H9 (cell line): Measurements from ENCODE around the gene PARD3. TPM values are rescaled to one million over a fixed set of nuclear protein-coding genes. Genes with fewer than 3 reads are reported as not detected.

ENCODE experiments used
- DNase-seq: peaks from one replicate; pipeline ENCODE4 v3.0.0-alpha.2; 2017
- H2AFZ ChIP-seq: one replicate; pipeline ENCODE4 v1.6.1; 2013; ENCODE audit warnings: mild to moderate bottlenecking, low read length, control low read depth, moderate library complexity
- H2AK5ac ChIP-seq: 2 replicates; pipeline ENCODE4 v1.6.1; 2013; ENCODE audit warnings: low read length, control low read depth, mixed read lengths; ENCODE audit not compliant: insufficient read length
- H2BK120ac ChIP-seq: one replicate; pipeline ENCODE4 v1.6.1; 2013; ENCODE audit warnings: low read depth, mild to moderate bottlenecking, low read length, control low read depth, inconsistent platforms; ENCODE audit not compliant: poor library complexity, severe bottlenecking
- H2BK12ac ChIP-seq: 2 replicates; pipeline ENCODE4 v1.6.1; 2013; ENCODE audit warnings: low read length, control low read depth, mixed read lengths, low read depth; ENCODE audit not compliant: insufficient read length
- H2BK15ac ChIP-seq: 2 replicates; pipeline ENCODE4 v1.6.1; 2013; ENCODE audit warnings: low read depth, low read length, control low read depth
- H2BK20ac ChIP-seq: one replicate; pipeline ENCODE4 v1.6.1; 2013; ENCODE audit warnings: low read depth, mild to moderate bottlenecking, low read length, control low read depth, inconsistent platforms; ENCODE audit not compliant: poor library complexity, severe bottlenecking
- H2BK5ac ChIP-seq: 2 replicates; pipeline ENCODE4 v1.6.1; 2013; ENCODE audit warnings: low read length, control low read depth, mixed read lengths; ENCODE audit not compliant: insufficient read length
- H3K14ac ChIP-seq: 2 replicates; pipeline ENCODE4 v1.6.1; 2013; ENCODE audit warnings: low read length, control low read depth; ENCODE audit not compliant: insufficient read depth
- H3K18ac ChIP-seq: 2 replicates; pipeline ENCODE4 v1.6.1; 2013; ENCODE audit warnings: low read depth, mild to moderate bottlenecking, mixed read lengths, low read length, control low read depth; ENCODE audit not compliant: insufficient read length
- H3K23ac ChIP-seq: 2 replicates; pipeline ENCODE4 v1.6.1; 2013; ENCODE audit warnings: low read length, control low read depth, mixed read lengths, low read depth; ENCODE audit not compliant: insufficient read length
- H3K23me2 ChIP-seq: 2 replicates; pipeline ENCODE4 v1.6.1; 2013; ENCODE audit warnings: low read depth, mild to moderate bottlenecking, mixed read lengths, low read length, control low read depth; ENCODE audit not compliant: insufficient read length, poor library complexity, severe bottlenecking
- H3K27ac ChIP-seq: 2 replicates; pipeline ENCODE4 v1.5.1; 2013; ENCODE audit warnings: low read length, control low read depth, mixed read lengths, low read depth; ENCODE audit not compliant: insufficient read length
- H3K27me3 ChIP-seq: 2 replicates; pipeline ENCODE4 v1.6.1; 2013; ENCODE audit warnings: low read length, control low read depth, inconsistent platforms; ENCODE audit not compliant: insufficient read depth
- H3K4ac ChIP-seq: 2 replicates; pipeline ENCODE4 v1.6.1; 2013; ENCODE audit warnings: low read depth, mild to moderate bottlenecking, control low read depth, inconsistent platforms, low read length, moderate library complexity
- H3K4me1 ChIP-seq: 2 replicates; pipeline ENCODE4 v1.6.1; 2013; ENCODE audit warnings: low read length, control low read depth, inconsistent platforms; ENCODE audit not compliant: insufficient read depth
- H3K4me2 ChIP-seq: 2 replicates; pipeline ENCODE4 v1.6.1; 2013; ENCODE audit warnings: low read length, control low read depth, mixed read lengths; ENCODE audit not compliant: insufficient read length, insufficient read depth
- H3K56ac ChIP-seq: 2 replicates; pipeline ENCODE4 v1.6.1; 2013; ENCODE audit warnings: low read depth, mild to moderate bottlenecking, mixed read lengths, low read length, control low read depth; ENCODE audit not compliant: insufficient read length
- H3K79me1 ChIP-seq: 2 replicates; pipeline ENCODE4 v1.6.1; 2013; ENCODE audit warnings: low read depth, mild to moderate bottlenecking, moderate library complexity, low read length, control low read depth, inconsistent platforms; ENCODE audit not compliant: insufficient read depth, poor library complexity, severe bottlenecking
- H3K79me2 ChIP-seq: 2 replicates; pipeline ENCODE4 v1.6.1; 2013; ENCODE audit warnings: low read length, control low read depth, inconsistent platforms; ENCODE audit not compliant: insufficient read depth
- H3K9ac ChIP-seq: 2 replicates; pipeline ENCODE4 v1.6.1; 2013; ENCODE audit warnings: low read length, control low read depth, mixed read lengths; ENCODE audit not compliant: insufficient read length; ENCODE audit errors: extremely low read depth
- H3K9me3 ChIP-seq: one replicate; pipeline ENCODE4 v1.6.1; 2013; ENCODE audit warnings: low read depth, low read length, inconsistent platforms; ENCODE audit not compliant: control insufficient read depth
- H3T11ph ChIP-seq: one replicate; pipeline ENCODE4 v1.6.1; 2013; ENCODE audit warnings: mild to moderate bottlenecking, low read length, control low read depth, inconsistent platforms
- H4K20me1 ChIP-seq: one replicate; pipeline ENCODE4 v1.6.1; 2013; ENCODE audit not compliant: control insufficient read depth, insufficient read length, insufficient read depth
- H4K5ac ChIP-seq: 2 replicates; pipeline ENCODE4 v1.6.1; 2013; ENCODE audit warnings: low read depth, mild to moderate bottlenecking, mixed read lengths, low read length, control low read depth; ENCODE audit not compliant: insufficient read length
- H4K8ac ChIP-seq: replicated peaks from 2 replicates; pipeline ENCODE4 v1.6.1; 2013; ENCODE audit warnings: low read length, control low read depth, mixed read lengths, low read depth; ENCODE audit not compliant: insufficient read length
- H4K91ac ChIP-seq: 2 replicates; pipeline ENCODE4 v1.6.1; 2013; ENCODE audit warnings: low read depth, mild to moderate bottlenecking, moderate library complexity, mixed read lengths, low read length, control low read depth; ENCODE audit not compliant: insufficient read length
- H3K27ac Mint-ChIP-seq, 3 experiments: 2 replicates in 2 of 3; 3 replicates in 1 of 3; pipeline ENCODE4 v1.8.0; 2020 to 2021; ENCODE audit warnings: mixed read lengths in 3 of 3, mild to moderate bottlenecking in 1 of 3, moderate library complexity in 1 of 3
- H3K27me3 Mint-ChIP-seq: 2 replicates; pipeline ENCODE4 v1.8.0; 2021; ENCODE audit warnings: low read depth, mild to moderate bottlenecking, moderate library complexity, mixed read lengths
- H3K36me3 Mint-ChIP-seq, 3 experiments: 2 replicates in 2 of 3; 3 replicates in 1 of 3; pipeline ENCODE4 v1.8.0; 2020 to 2021; ENCODE audit warnings: low read depth in 3 of 3, mixed read lengths in 3 of 3; ENCODE audit not compliant: insufficient read depth in 1 of 3
- H3K4me1 Mint-ChIP-seq, 2 experiments: 2 replicates each; pipeline ENCODE4 v1.8.0; 2020; ENCODE audit warnings: mixed read lengths in 2 of 2
- H3K4me3 Mint-ChIP-seq, 2 experiments: 2 replicates in 1 of 2; 3 replicates in 1 of 2; pipeline ENCODE4 v1.8.0; 2020 to 2021; ENCODE audit warnings: mild to moderate bottlenecking in 2 of 2, mixed read lengths in 2 of 2, moderate library complexity in 1 of 2
- H3K9me3 Mint-ChIP-seq, 2 experiments: 2 replicates in 1 of 2; 3 replicates in 1 of 2; pipeline ENCODE4 v1.8.0; 2020; ENCODE audit warnings: mild to moderate bottlenecking in 2 of 2, mixed read lengths in 2 of 2, moderate library complexity in 1 of 2
- whole genome bisulfite sequencing: extraction: QIAGEN DNeasy Blood & Tissue Kit; methylation state at CpG from one replicate; pipeline ENCODE4 v1.1.7; 2013; ENCODE audit warnings: missing lambda C conversion rate, low lambda C conversion rate, mixed read lengths; ENCODE audit not compliant: insufficient read length; ENCODE audit errors: extremely low coverage; 5-methylcytosine and 5-hydroxymethylcytosine counted together
- total RNA-seq: library from RNA; stranded (reverse); gene quantifications from 2 replicates; pipeline ENCODE4 v1.2.1, GENCODE V29; 2021
- TF ChIP-seq, protein P1 (sequence below): fragments of 200-600 bp; sonication (generic); conservative IDR thresholded peaks from 3 replicates; pipeline ENCODE4 v1.8.0; 2021; ENCODE audit warnings: antibody characterized with exemption, mild to moderate bottlenecking

Gene PARD3
- total RNA-seq, 1 experiment from 2014 or later: 44.7 TPM

DNA sequence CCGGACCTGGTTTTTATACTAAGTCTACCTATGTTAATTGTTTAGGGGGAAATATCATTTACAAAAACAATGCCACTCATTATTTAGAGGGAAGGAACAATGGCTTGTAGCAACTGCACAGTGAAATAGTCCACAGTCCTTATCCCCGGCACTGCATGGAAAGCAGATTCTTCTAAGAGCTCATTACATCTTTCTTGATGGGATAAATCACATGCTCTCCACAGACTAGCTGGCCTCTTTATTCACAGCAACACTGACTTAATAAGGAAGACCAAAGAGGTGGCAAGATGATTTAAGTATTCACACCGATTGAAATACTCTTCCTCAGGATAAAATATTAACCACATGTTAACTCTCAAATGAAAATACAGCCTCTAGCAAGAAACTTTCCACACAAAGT is 349.4 kb downstream of the PARD3 start:
- no peak overlapping the region for H2BK12ac ChIP-seq
- no peak overlapping the region for H3K9ac ChIP-seq
- no peak overlapping the region for H3K4ac ChIP-seq
- H3K56ac ChIP-seq: no peak overlapping the region
- no CpG with 5 or more reads among the region's 3 CpGs for WGBS
- H3K14ac ChIP-seq: no peak overlapping the region
- H3K18ac ChIP-seq: no peak overlapping the region
- H2BK15ac ChIP-seq: no peak overlapping the region
- TF ChIP-seq, protein P1, sequence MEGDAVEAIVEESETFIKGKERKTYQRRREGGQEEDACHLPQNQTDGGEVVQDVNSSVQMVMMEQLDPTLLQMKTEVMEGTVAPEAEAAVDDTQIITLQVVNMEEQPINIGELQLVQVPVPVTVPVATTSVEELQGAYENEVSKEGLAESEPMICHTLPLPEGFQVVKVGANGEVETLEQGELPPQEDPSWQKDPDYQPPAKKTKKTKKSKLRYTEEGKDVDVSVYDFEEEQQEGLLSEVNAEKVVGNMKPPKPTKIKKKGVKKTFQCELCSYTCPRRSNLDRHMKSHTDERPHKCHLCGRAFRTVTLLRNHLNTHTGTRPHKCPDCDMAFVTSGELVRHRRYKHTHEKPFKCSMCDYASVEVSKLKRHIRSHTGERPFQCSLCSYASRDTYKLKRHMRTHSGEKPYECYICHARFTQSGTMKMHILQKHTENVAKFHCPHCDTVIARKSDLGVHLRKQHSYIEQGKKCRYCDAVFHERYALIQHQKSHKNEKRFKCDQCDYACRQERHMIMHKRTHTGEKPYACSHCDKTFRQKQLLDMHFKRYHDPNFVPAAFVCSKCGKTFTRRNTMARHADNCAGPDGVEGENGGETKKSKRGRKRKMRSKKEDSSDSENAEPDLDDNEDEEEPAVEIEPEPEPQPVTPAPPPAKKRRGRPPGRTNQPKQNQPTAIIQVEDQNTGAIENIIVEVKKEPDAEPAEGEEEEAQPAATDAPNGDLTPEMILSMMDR: no peak
- no peaks in the 10 kb centered on the region for H4K20me1 ChIP-seq
- Mint-ChIP-seq H3K9me3 (no peaks in the 10 kb centered on the region), H3K4me3 (no peak overlapping the region), H3K4me1 (peaks cover 0 to 3% of the 10 kb centered on the region in 2 experiments; a peak in 1 of 4 replicates), H3K27ac (no peak overlapping the region), H3K36me3 (peaks cover 2 to 4% (median 3%) of the 10 kb centered on the region in 3 experiments; a peak in 4 of 7 replicates), H3K27me3 (no peaks in the 10 kb centered on the region)
- no peaks in the 10 kb centered on the region for H3K27me3 ChIP-seq
- peaks cover 5% of the 10 kb centered on the region for H3K79me1 ChIP-seq
- no peaks in the 10 kb centered on the region for H3K9me3 ChIP-seq
- no peaks in the 10 kb centered on the region for H3K4me1 ChIP-seq
- no peak overlapping the region for H3K27ac ChIP-seq
- no peak overlapping the region for H2AFZ ChIP-seq
- no peak overlapping the region for H2BK5ac ChIP-seq
- H3T11ph ChIP-seq: no peak overlapping the region
- no peak overlapping the region for H2BK20ac ChIP-seq
- no peaks in the 10 kb centered on the region for H3K79me2 ChIP-seq
- H2AK5ac ChIP-seq: no peak overlapping the region
- no peak overlapping the region for H3K4me2 ChIP-seq
- H4K91ac ChIP-seq: no peak overlapping the region
- no peak for DNase-seq
- H3K23me2 ChIP-seq: no peaks in the 10 kb centered on the region
- no peak overlapping the region for H4K8ac ChIP-seq
- H4K5ac ChIP-seq: no peak overlapping the region
- H3K23ac ChIP-seq: no peak overlapping the region
- no peak overlapping the region for H2BK120ac ChIP-seq
